ENCODE data around the gene MN1. TPM values are rescaled to one million over a fixed set of nuclear protein-coding genes. Genes with fewer than 3 reads are reported as not detected.

The MN1 gene
- total RNA-seq, 3 donors from 2014 or later = 2.0 to 4.7 (median 3.2) TPM

GRCh38 chr22:27766679-27767078, 34.9 kb downstream of the MN1 start:
- Histone ChIP-seq H3K4me3 (no peak overlapping the region), H3K4me1 (no peaks in the 10 kb centered on the region), H3K9me3 (no peaks in the 10 kb centered on the region), H3K27me3 (no peaks in the 10 kb centered on the region), H3K27ac (no peak overlapping the region), H3K36me3 (no peaks in the 10 kb centered on the region)
- TF ChIP-seq POLR2A (IDR thresholded peaks at IDR 0.05) = no peak
- no peak for TF ChIP-seq POLR2AphosphoS5 (IDR thresholded peaks at IDR 0.05)
- TF ChIP-seq CTCF (IDR thresholded peaks at IDR 0.05) = no peak
- intact Hi-C loops (cut with DNase I; ENCODE audit: low total_unique reads) = no loop called here
- no peak for DNase-seq (ENCODE audit: low spot score in 2 of 2)

- DNase-seq (ENCODE audit: low spot score in 2 of 2) = no peak
- H3K9me3 ChIP-seq = no peaks in the 10 kb centered on the region
- no peak overlapping the region for H3K4me3 ChIP-seq
- no peaks in the 10 kb centered on the region for H3K4me1 ChIP-seq
- TF ChIP-seq CTCF (IDR thresholded peaks at IDR 0.05) = no peak
- TF ChIP-seq POLR2AphosphoS5 (IDR thresholded peaks at IDR 0.05) = no peak
- no peak for TF ChIP-seq POLR2A (IDR thresholded peaks at IDR 0.05)
- no peak overlapping the region for H3K27ac ChIP-seq
- H3K27me3 ChIP-seq = no peaks in the 10 kb centered on the region
- no peaks in the 10 kb centered on the region for H3K36me3 ChIP-seq
- intact Hi-C loops (cut with DNase I; ENCODE audit: low total_unique reads) = no loop called here
Measured at GRCh38 chr22:27765706-27766291, 35.8 kb downstream of the MN1 start.

- Histone ChIP-seq H3K27ac (no peak overlapping the region), H3K36me3 (no peaks in the 10 kb centered on the region), H3K4me1 (no peaks in the 10 kb centered on the region), H3K9me3 (no peaks in the 10 kb centered on the region), H3K27me3 (no peaks in the 10 kb centered on the region), H3K4me3 (no peak overlapping the region)
- DNase-seq (ENCODE audit: low spot score in 2 of 2) = no peak
- TF ChIP-seq CTCF (IDR thresholded peaks at IDR 0.05) = no peak
- no peak for TF ChIP-seq POLR2AphosphoS5 (IDR thresholded peaks at IDR 0.05)
- TF ChIP-seq POLR2A (IDR thresholded peaks at IDR 0.05) = no peak
- intact Hi-C loops (cut with DNase I; ENCODE audit: low total_unique reads) = no loop called here
Measured at GRCh38 chr22:27764722-27765236, 36.8 kb downstream of the MN1 start.

- Histone ChIP-seq H3K4me1 (no peaks in the 10 kb centered on the region), H3K4me3 (no peak overlapping the region), H3K27ac (no peak overlapping the region), H3K9me3 (no peaks in the 10 kb centered on the region), H3K27me3 (no peaks in the 10 kb centered on the region), H3K36me3 (no peaks in the 10 kb centered on the region)
- intact Hi-C loops (cut with DNase I; ENCODE audit: low total_unique reads) = no loop called here
- TF ChIP-seq CTCF (IDR thresholded peaks at IDR 0.05) = no peak
- no peak for TF ChIP-seq POLR2AphosphoS5 (IDR thresholded peaks at IDR 0.05)
- no peak for TF ChIP-seq POLR2A (IDR thresholded peaks at IDR 0.05)
- no peak for DNase-seq (ENCODE audit: low spot score in 2 of 2)
Measured at GRCh38 chr22:27761665-27762064, 39.9 kb downstream of the MN1 start.

GRCh38 chr22:27761000-27761399, 40.6 kb downstream of the MN1 start:
- TF ChIP-seq POLR2AphosphoS5 (IDR thresholded peaks at IDR 0.05) (no peak), POLR2A (IDR thresholded peaks at IDR 0.05) (no peak), CTCF (IDR thresholded peaks at IDR 0.05) (no peak)

More at GRCh38 chr22:27761000-27761399, 40.6 kb downstream of the MN1 start:
- Histone ChIP-seq H3K9me3 (no peaks in the 10 kb centered on the region), H3K27me3 (no peaks in the 10 kb centered on the region), H3K4me3 (no peak overlapping the region), H3K36me3 (no peaks in the 10 kb centered on the region), H3K4me1 (no peaks in the 10 kb centered on the region), H3K27ac (no peak overlapping the region)
- intact Hi-C loops (cut with DNase I; ENCODE audit: low total_unique reads) = no loop called here
- DNase-seq (ENCODE audit: low spot score in 2 of 2) = no peak

All from breast epithelium (tissue), 4 donors.